ENCODE data around the gene DDR1.
"Not testable (repeated sequence)": the region's sequence is repeated elsewhere in the genome, so short reads cannot be mapped to it uniquely, and the experiment has no call there.

Gene DDR1

GRCh38 chr6:30922447-30922852 lies 38.1 kb downstream of the DDR1 start:
- no peak for DNase-seq

DNA sequence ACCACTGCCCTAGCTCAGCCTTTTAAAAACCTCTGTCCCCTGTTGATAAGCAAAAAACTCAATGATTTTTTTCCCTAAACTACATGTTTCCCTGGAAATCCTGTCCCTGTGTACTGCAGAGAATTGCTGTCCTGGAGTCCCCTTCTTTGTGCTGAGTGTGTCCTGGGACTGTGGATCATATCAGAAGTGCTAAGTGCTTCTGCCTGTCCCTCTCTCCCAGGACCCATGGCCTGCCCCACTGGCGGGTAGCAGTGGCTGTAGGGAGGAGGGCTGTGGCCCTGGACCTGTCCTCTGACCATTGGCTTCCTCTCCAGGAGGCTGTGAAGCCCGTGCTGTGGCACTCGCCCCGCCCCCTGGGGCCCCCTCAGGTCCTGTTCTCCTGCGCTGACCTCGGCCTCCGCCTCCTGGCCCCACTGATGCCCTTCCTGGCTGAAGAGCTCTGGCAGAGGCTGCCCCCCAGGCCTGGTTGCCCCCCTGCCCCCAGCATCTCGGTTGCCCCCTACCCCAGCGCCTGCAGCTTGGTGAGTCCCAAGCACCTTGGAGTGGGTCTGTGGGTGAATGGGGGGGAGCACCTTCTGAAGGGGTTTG lies 39.8 kb downstream of the DDR1 start:
- DNase-seq: not testable (repeated sequence)

- no peak for DNase-seq
Measured at GRCh38 chr6:30926644-30927043, 42.3 kb downstream of the DDR1 start.

DNA sequence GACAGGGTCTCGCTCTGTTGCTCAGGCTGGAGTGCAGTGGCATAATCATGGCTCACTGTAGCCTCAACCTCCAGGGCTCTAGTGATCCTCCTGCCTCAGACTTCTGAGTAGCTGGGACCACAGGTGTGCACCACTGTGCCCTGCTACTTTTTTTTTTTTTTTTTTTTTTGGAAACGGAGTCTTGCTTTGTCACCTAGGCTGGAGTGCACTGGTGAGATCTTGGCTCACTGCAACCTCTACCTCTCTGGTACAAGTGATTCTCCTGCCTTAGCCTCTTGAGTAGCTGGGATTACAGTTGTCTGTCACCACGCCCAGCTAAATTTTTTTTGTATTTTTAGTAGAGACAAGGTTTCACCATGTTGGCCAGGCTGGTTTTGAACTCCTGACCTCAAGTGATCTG lies 42.8 kb downstream of the DDR1 start:
- not testable (repeated sequence) for DNase-seq

- DNase-seq: no peak
Measured at GRCh38 chr6:30928677-30929076, 44.4 kb downstream of the DDR1 start.

DNA sequence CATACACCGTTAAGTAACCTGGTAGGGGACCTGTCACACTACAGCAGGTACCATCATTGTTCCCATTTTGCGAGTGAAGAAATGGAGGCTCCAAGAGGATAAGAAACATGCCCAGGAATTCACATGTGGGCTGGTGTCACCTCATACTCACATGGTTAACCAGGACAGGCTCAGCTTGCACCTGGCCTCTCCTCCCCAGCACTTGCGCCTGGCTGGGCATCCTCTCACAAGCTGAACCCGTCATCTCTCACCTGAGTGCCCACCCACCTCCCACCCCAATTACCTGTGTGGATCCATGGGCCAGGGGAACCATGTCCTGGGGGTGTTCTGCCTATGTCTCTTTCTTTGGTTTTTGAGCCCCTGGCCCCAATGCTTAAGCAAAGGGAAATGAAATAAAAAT lies 46.2 kb downstream of the DDR1 start:
- no peak for DNase-seq

DNA sequence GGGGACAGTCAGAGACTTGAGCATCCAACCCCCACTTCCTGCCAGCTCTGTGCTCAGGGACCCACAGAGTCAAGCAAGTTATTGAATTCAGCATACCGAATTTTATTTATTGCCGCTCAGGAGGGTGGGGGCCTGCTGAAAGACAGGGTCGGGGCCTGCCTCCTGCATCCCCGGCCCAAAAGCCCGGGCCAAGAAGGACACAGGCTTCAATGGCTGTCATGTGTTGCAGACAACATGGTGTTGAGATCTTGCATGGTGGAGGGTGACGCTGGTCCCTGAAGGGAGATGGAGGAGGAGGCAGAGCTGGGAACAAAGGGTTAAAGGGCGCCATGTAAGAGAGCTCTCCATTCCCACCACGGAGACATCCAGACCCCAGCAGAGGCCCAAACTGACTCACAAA lies 47.0 kb downstream of the DDR1 start:
- DNase-seq: no peak

GRCh38 chr6:30931969-30932645 lies 47.8 kb downstream of the DDR1 start, which contains the start of gene SFTA2:
SFTA2 (minus strand) TSS chr6:30932170; CDS start chr6:30932096, 74 bp downstream.
- no peak for DNase-seq

DNA sequence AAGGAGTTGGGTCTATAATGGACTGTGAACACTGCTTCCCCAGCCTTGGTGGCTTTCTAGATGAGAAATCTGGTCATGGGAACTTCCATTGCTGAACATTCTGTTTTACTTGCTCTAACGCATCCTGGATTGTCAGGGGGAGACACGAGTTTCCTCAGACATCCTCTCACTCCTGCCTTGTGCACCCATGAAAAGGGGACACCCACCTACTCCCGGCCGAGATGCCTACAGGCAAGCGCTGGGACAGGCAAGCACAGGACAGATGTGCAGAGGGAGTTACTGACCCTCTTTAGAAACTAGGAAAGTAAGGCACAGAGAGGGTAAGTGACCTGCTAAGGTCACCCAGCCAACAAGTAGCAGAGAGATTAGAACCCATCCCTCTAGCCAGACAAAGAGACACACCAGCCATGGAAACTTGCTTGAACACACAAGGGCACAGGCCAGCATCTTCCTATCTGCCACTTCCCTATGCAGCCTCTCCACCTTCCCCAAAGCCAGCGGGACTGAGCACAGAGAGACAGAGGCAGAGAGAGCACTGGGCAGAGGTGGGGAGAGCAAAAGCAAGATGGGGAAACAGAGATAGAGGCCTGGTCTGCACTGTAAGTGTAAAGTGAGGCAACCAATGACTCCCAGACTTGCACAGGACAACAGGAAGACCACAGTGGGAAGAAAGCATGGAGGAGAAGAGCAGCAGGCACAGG lies 48.5 kb downstream of the DDR1 start:
- no peak for DNase-seq

GRCh38 chr6:30935018-30935417 lies 50.7 kb downstream of the DDR1 start:
- DNase-seq: no peak

GRCh38 chr6:30937265-30937664 lies 52.9 kb downstream of the DDR1 start:
- no peak for DNase-seq

DNA sequence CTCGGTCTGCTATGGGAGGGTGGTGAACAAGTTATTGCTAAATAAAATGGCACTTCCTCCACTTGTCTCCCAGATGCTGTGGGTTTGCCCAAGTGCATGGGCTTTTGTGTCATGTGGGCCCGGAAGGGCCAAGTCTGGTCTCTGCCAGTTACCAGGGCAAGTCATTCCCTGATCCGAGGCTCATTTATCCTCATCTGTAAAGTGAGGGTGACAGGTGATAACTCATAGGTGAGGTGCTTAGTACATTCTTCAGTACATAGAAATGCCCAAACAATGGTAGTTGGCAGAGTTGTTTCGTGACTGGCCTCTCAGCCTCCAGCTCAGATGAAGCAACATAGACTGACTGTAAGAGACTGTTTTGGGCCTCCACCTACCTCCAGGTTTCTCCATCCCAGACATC lies 54.4 kb downstream of the DDR1 start:
- DNase-seq: no peak

DNA sequence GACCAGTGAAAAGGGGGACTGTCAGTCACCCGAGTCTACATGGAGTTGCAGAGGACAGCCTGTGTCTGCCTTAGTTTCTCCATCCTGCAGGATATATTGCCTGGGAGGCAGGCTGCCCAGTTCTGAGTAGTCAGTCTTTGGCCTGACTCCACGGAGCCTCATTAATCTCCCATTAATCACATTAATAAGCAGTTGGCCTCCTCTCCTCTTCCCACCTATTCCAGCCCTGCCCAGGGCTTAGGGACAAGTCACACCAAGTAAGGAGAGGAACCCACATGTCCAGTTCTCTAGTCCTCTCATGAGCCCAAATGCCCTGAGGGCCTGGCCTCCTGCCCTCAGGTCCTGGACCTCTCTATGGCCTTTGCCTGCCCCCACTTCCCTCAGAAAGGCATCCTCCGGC lies 55.2 kb downstream of the DDR1 start:
- no peak for DNase-seq

DNA sequence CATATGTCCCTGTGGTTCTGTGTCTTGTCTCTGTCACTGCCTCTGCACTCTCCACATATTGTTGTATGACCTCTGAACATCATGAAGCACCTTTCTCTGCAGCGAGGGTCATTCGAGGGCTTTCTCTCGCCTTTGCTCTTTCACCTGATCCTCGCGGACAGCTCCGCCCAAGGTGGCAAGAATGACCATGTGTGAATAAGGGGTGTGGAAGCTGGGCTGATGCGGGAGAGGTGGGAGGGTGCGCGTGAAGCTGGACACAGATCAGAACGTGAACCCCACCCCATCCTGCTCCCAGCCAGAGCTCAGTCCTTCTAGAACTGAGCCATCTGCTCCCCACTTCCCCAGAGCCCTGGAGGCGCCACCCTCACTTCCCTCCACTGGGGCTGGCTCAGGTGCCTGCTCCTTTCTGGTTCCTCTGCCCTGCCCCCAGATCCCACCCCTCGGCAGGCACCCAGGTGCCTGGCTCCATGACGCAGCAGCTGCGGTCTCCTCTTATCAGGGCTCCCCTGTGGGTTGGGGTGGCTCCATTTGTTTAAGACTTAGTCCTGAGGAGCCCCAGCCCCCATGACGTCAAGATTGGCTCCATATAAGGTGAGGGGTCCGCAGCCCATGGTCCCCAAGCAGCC lies 56.2 kb downstream of the DDR1 start, which contains the start of gene MUCL3:
Gene MUCL3, plus strand, starts transcription at position 613 of the 626 bp plus-strand sequence. CDS start 27 bp downstream, outside the sequence.
- no peak for DNase-seq

- no peak for DNase-seq
Measured at GRCh38 chr6:30942338-30943060, 58.2 kb downstream of the DDR1 start.

DNA sequence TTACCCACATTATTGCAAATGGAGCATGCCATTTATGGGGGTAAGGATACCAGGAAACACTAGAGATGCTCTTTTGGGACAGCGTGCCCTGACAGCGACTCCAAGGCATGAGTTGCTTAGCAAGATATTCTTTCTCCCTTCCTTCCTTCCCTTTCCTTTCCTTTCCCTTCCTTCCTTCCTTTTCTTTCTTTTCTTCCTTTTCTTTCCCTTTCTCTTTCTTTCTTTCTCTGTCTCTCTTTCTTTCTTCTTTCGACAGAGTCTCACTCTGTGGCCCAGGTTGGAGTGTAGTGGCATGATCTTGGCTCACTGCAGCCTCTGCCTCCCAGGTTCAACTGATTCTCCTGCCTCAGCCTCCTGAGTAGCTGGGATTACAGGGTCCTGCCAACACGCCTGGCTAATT lies 59.7 kb downstream of the DDR1 start:
- no peak for DNase-seq

GRCh38 chr6:30945281-30945680 lies 61.0 kb downstream of the DDR1 start:
- no peak for DNase-seq

GRCh38 chr6:30947231-30947630 lies 62.9 kb downstream of the DDR1 start:
- no peak for DNase-seq

GRCh38 chr6:30948811-30949210 lies 64.5 kb downstream of the DDR1 start:
- no peak for DNase-seq

Data from T-helper 1 cell (primary cell).